Measurements from ENCODE around the gene CRYZL1. TPM values are rescaled to one million over a fixed set of nuclear protein-coding genes. Genes with fewer than 3 reads are reported as not detected.

CRYZL1 gene
- total and polyA plus RNA-seq, 12 donors, result 14.0 to 69.5 (median 33.4) TPM

- Histone ChIP-seq H3K27me3 (no peaks in the 10 kb centered on the region), H3K4me1 (replicated peaks in 1 of 2) (peaks cover 23 to 41% of the 10 kb centered on the region in 2 donors), H3K9me3 (replicated peaks in 1 of 3) (no peaks in the 10 kb centered on the region), H3K4me3 (no peak overlapping the region), H3K36me3 (replicated peaks in 1 of 2) (no peaks in the 10 kb centered on the region), H3K27ac (no peak overlapping the region)
- intact Hi-C loops (cut with DNase I), result no loop called here
- WGBS, 4 donors, result 54 to 67% (median 66%) methylated on average over 3 of the region's 3 CpGs
- no peak for TF ChIP-seq POLR2A (IDR thresholded peaks at IDR 0.05)
- no peak for TF ChIP-seq CTCF (IDR thresholded peaks at IDR 0.05)
- DNase-seq, result no peak
Measured at GRCh38 chr21:33662046-33662445, 20.5 kb upstream of the CRYZL1 start.

- no peaks in the 10 kb centered on the region for H3K9me3 ChIP-seq (replicated peaks in 1 of 3)
- intact Hi-C loops (cut with DNase I), result no loop called here
- no peak for TF ChIP-seq CTCF (IDR thresholded peaks at IDR 0.05)
- no peak for TF ChIP-seq POLR2A (IDR thresholded peaks at IDR 0.05)
- H3K27me3 ChIP-seq, result no peaks in the 10 kb centered on the region
- WGBS, 4 donors, result 90 to 96% (median 96%) methylated on average over 1 of the region's 1 CpG
- no peak overlapping the region for H3K27ac ChIP-seq
- peaks cover 32 to 50% of the 10 kb centered on the region in 2 donors for H3K4me1 ChIP-seq (replicated peaks in 1 of 2)
- no peak overlapping the region for H3K4me3 ChIP-seq
- DNase-seq, result no peak
- H3K36me3 ChIP-seq (replicated peaks in 1 of 2), result no peaks in the 10 kb centered on the region
Measured at GRCh38 chr21:33661146-33661545, 19.6 kb upstream of the CRYZL1 start.

GRCh38 chr21:33660406-33660805, 18.9 kb upstream of the CRYZL1 start:
- Histone ChIP-seq H3K27ac (peak overlapping the region in 1 of 5 donors; percentile 18), H3K27me3 (no peaks in the 10 kb centered on the region), H3K4me3 (no peak overlapping the region), H3K36me3 (replicated peaks in 1 of 2) (no peaks in the 10 kb centered on the region), H3K9me3 (replicated peaks in 1 of 3) (no peaks in the 10 kb centered on the region), H3K4me1 (replicated peaks in 1 of 2) (peaks cover 35 to 57% of the 10 kb centered on the region in 2 donors)
- no peak for DNase-seq
- intact Hi-C loops (cut with DNase I), result no loop called here
- 48 to 69% (median 54%) methylated on average over 1 of the region's 1 CpG for WGBS, 4 donors
- TF ChIP-seq CTCF (IDR thresholded peaks at IDR 0.05), result no peak
- no peak for TF ChIP-seq POLR2A (IDR thresholded peaks at IDR 0.05)

- H3K4me3 ChIP-seq, result no peak overlapping the region
- H3K4me1 ChIP-seq (replicated peaks in 1 of 2), result peaks cover 40 to 61% of the 10 kb centered on the region in 2 donors
- H3K9me3 ChIP-seq (replicated peaks in 1 of 3), result no peaks in the 10 kb centered on the region
- H3K36me3 ChIP-seq (replicated peaks in 1 of 2), result no peaks in the 10 kb centered on the region
- DNase-seq, result no peak
- intact Hi-C loops (cut with DNase I), result loop anchor here in 1 of 2 donors (5.0 to 10.0 kb wide), 2 partner anchors 48 to 165 kb away; no protein-coding TSS in a partner anchor
- H3K27ac ChIP-seq, result peak overlapping the region in 2 of 5 donors; percentile 15 to 76
- 80 to 97% (median 86%) methylated on average over 1 of the region's 1 CpG; no CpG with 5 or more reads in 1 of the 4 donors for WGBS, 4 donors
- no peak for TF ChIP-seq CTCF (IDR thresholded peaks at IDR 0.05)
- no peak for TF ChIP-seq POLR2A (IDR thresholded peaks at IDR 0.05)
- H3K27me3 ChIP-seq, result no peaks in the 10 kb centered on the region
Measured at GRCh38 chr21:33659568-33659949, 18.0 kb upstream of the CRYZL1 start.
